CD4-positive, CD25-positive, alpha-beta regulatory T cell (primary cell): ENCODE measurements around the gene C6orf132. TPM values are rescaled to one million over a fixed set of nuclear protein-coding genes. Genes with fewer than 3 reads are reported as not detected.

ENCODE experiments used
- ATAC-seq, 2 donors: fragments of 150-1000 bp; cut with Tn5 transposase; one replicate each; pipeline ENCODE4 v1.10.0; 2021; ENCODE audit warnings: low read depth in 2 of 2, moderate number of reproducible peaks in 2 of 2, moderate library complexity in 1 of 2
- DNase-seq, 3 donors: peaks; one replicate each; pipeline versions ENCODE4 v3.0.0 to v3.0.0-alpha.2; 2012 to 2022; ENCODE audit warnings: mixed read lengths in 1 of 3
- H3K27ac ChIP-seq: one replicate; pipeline ENCODE4 v1.7.0; 2013; ENCODE audit warnings: mild to moderate bottlenecking, low read length; ENCODE audit not compliant: insufficient read depth, poor library complexity, severe bottlenecking
- H3K27me3 ChIP-seq: one replicate; pipeline ENCODE4 v1.7.0; 2013; ENCODE audit warnings: low read length; ENCODE audit not compliant: control insufficient read depth, insufficient read depth
- H3K36me3 ChIP-seq: one replicate; pipeline ENCODE4 v1.7.0; 2013; ENCODE audit warnings: mild to moderate bottlenecking, low read length, moderate library complexity; ENCODE audit not compliant: control insufficient read depth, insufficient read depth
- H3K4me1 ChIP-seq: 2 replicates; pipeline ENCODE4 v1.7.0; 2013; ENCODE audit warnings: mild to moderate bottlenecking, low read length; ENCODE audit not compliant: insufficient read depth, control insufficient read depth, poor library complexity, severe bottlenecking
- H3K4me3 ChIP-seq: one replicate; pipeline ENCODE4 v1.7.0; 2013; ENCODE audit warnings: low read depth, mild to moderate bottlenecking, low read length, moderate library complexity
- H3K9me3 ChIP-seq, 2 experiments: 1 replicate in 1 of 2; 2 replicates in 1 of 2; pipeline ENCODE4 v1.7.0; 2013; ENCODE audit warnings: low read length in 2 of 2, mild to moderate bottlenecking in 1 of 2, moderate library complexity in 1 of 2; ENCODE audit not compliant: control insufficient read depth in 2 of 2
- H3K27ac Mint-ChIP-seq, 3 donors: one replicate each; pipeline ENCODE4 v1.8.0; 2020 to 2022; ENCODE audit warnings: mild to moderate bottlenecking in 3 of 3, mixed read lengths in 3 of 3, moderate library complexity in 2 of 3
- H3K27me3 Mint-ChIP-seq: one replicate; pipeline ENCODE4 v1.8.0; 2022; ENCODE audit warnings: mild to moderate bottlenecking, mixed read lengths
- H3K36me3 Mint-ChIP-seq: one replicate; pipeline ENCODE4 v1.8.0; 2020; ENCODE audit warnings: mixed read lengths
- H3K4me1 Mint-ChIP-seq, 4 donors: one replicate each; pipeline ENCODE4 v1.8.0; 2020 to 2022; ENCODE audit warnings: mixed read lengths in 4 of 4, mild to moderate bottlenecking in 1 of 4
- H3K4me3 Mint-ChIP-seq, 4 donors: one replicate each; pipeline ENCODE4 v1.8.0; 2020 to 2022; ENCODE audit warnings: mild to moderate bottlenecking in 4 of 4, mixed read lengths in 4 of 4, moderate library complexity in 3 of 4
- H3K9me3 Mint-ChIP-seq, 7 donors: one replicate each; pipeline ENCODE4 v1.8.0; 2020 to 2022; ENCODE audit warnings: mixed read lengths in 7 of 7, mild to moderate bottlenecking in 3 of 7, moderate library complexity in 2 of 7
- polyA plus RNA-seq, 4 donors: library from polyadenylated mRNA; unstranded; fragments of 300-500 nt; fragmentation: Illumina TruSeq; gene quantifications; one replicate each; pipeline ENCODE4 v1.2.3, GENCODE V29; 2021
- total RNA-seq: library from RNA; stranded (reverse); gene quantifications from one replicate; pipeline ENCODE4 v1.2.3, GENCODE V29; 2022

C6orf132 gene
- not detected for total RNA-seq
- under 1 TPM in 1 of 4 donors, not detected in 3; 0.05 TPM for polyA plus RNA-seq

- H3K9me3 ChIP-seq = no peaks in the 10 kb centered on the region
- H3K36me3 ChIP-seq = no peaks in the 10 kb centered on the region
- peaks cover 48% of the 10 kb centered on the region for H3K27me3 Mint-ChIP-seq
- H3K4me3 ChIP-seq = no peak within 1 kb of the TSS
- no peaks in the 10 kb centered on the region for H3K9me3 Mint-ChIP-seq
- H3K27me3 ChIP-seq = peaks cover 8% of the 10 kb centered on the region
- peak within 1 kb of the TSS in 2 of 4 donors; percentile 51 to 61 for H3K4me3 Mint-ChIP-seq
- peaks cover 10% of the 10 kb centered on the region for H3K4me1 ChIP-seq
- ATAC-seq (peak in 1 of 2 donors; percentile 22), DNase-seq (no peak)
- H3K4me1 Mint-ChIP-seq = peaks cover 0 to 5% (median under 1%) of the 10 kb centered on the region in 4 donors
- H3K36me3 Mint-ChIP-seq = no peaks in the 10 kb centered on the region
- H3K27ac ChIP-seq = no peak within 1 kb of the TSS
- no peak within 1 kb of the TSS for H3K27ac Mint-ChIP-seq
Measured at GRCh38 chr6:42142118-42142835, at the start of gene C6orf132. Gene C6orf132, minus strand, starts transcription at chr6:42142620. Its CDS starts 176 bp downstream, at chr6:42142444.

- H3K4me3 Mint-ChIP-seq = no peak overlapping the region
- H3K4me1 Mint-ChIP-seq = no peaks in the 10 kb centered on the region
- no peaks in the 10 kb centered on the region for H3K27me3 ChIP-seq
- H3K36me3 ChIP-seq = no peaks in the 10 kb centered on the region
- no peaks in the 10 kb centered on the region for H3K9me3 ChIP-seq
- ATAC-seq (no peak), DNase-seq (no peak)
- peak overlapping the region in 1 of 3 donors; percentile 28 for H3K27ac Mint-ChIP-seq
- peaks cover 11% of the 10 kb centered on the region for H3K36me3 Mint-ChIP-seq
- no peak overlapping the region for H3K4me3 ChIP-seq
- H3K27ac ChIP-seq = no peak overlapping the region
- no peaks in the 10 kb centered on the region for H3K4me1 ChIP-seq
- no peaks in the 10 kb centered on the region for H3K27me3 Mint-ChIP-seq
- H3K9me3 Mint-ChIP-seq = no peaks in the 10 kb centered on the region
Measured at GRCh38 chr6:42190554-42191183, 48.2 kb upstream of the C6orf132 start.

GRCh38 chr6:42188406-42188805 is 46.0 kb upstream of the C6orf132 start:
- Mint-ChIP-seq H3K27me3 (no peaks in the 10 kb centered on the region), H3K4me1 (no peaks in the 10 kb centered on the region), H3K4me3 (no peak overlapping the region), H3K9me3 (no peaks in the 10 kb centered on the region), H3K27ac (peak overlapping the region in 1 of 3 donors; percentile 43), H3K36me3 (peaks cover 14% of the 10 kb centered on the region)
- no peak overlapping the region for H3K4me3 ChIP-seq
- no peaks in the 10 kb centered on the region for H3K9me3 ChIP-seq
- H3K27me3 ChIP-seq = no peaks in the 10 kb centered on the region
- H3K4me1 ChIP-seq = no peaks in the 10 kb centered on the region
- no peak overlapping the region for H3K27ac ChIP-seq
- H3K36me3 ChIP-seq = no peaks in the 10 kb centered on the region
- ATAC-seq (no peak), DNase-seq (no peak)

GRCh38 chr6:42185597-42185996 is 43.2 kb upstream of the C6orf132 start:
- ATAC-seq (no peak), DNase-seq (no peak)
- Histone ChIP-seq H3K9me3 (no peaks in the 10 kb centered on the region), H3K27me3 (no peaks in the 10 kb centered on the region), H3K4me1 (no peaks in the 10 kb centered on the region), H3K36me3 (no peaks in the 10 kb centered on the region), H3K27ac (no peak overlapping the region), H3K4me3 (no peak overlapping the region)
- H3K36me3 Mint-ChIP-seq = peaks cover 6% of the 10 kb centered on the region
- H3K4me1 Mint-ChIP-seq = no peaks in the 10 kb centered on the region
- peak overlapping the region in 2 of 3 donors; percentile 29 to 57 for H3K27ac Mint-ChIP-seq
- H3K9me3 Mint-ChIP-seq = no peaks in the 10 kb centered on the region
- no peaks in the 10 kb centered on the region for H3K27me3 Mint-ChIP-seq
- no peak overlapping the region for H3K4me3 Mint-ChIP-seq

- H3K9me3 ChIP-seq = no peaks in the 10 kb centered on the region
- no peak overlapping the region for H3K27ac ChIP-seq
- no peaks in the 10 kb centered on the region for H3K27me3 ChIP-seq
- ATAC-seq (no peak), DNase-seq (no peak)
- Mint-ChIP-seq H3K4me1 (no peaks in the 10 kb centered on the region), H3K4me3 (no peak overlapping the region), H3K27me3 (peaks cover 5% of the 10 kb centered on the region), H3K9me3 (no peaks in the 10 kb centered on the region), H3K36me3 (peaks cover 3% of the 10 kb centered on the region), H3K27ac (no peak overlapping the region)
- H3K4me1 ChIP-seq = no peaks in the 10 kb centered on the region
- H3K4me3 ChIP-seq = no peak overlapping the region
- H3K36me3 ChIP-seq = no peaks in the 10 kb centered on the region
Measured at GRCh38 chr6:42184475-42184874, 42.1 kb upstream of the C6orf132 start.

- Mint-ChIP-seq H3K4me3 (no peak overlapping the region), H3K27me3 (peaks cover 5% of the 10 kb centered on the region), H3K27ac (no peak overlapping the region), H3K9me3 (no peaks in the 10 kb centered on the region), H3K36me3 (peaks cover 3% of the 10 kb centered on the region), H3K4me1 (peaks cover 0 to 3% (median 0%) of the 10 kb centered on the region in 4 donors)
- H3K27ac ChIP-seq = no peak overlapping the region
- no peaks in the 10 kb centered on the region for H3K4me1 ChIP-seq
- no peak overlapping the region for H3K4me3 ChIP-seq
- H3K27me3 ChIP-seq = no peaks in the 10 kb centered on the region
- DNase-seq = no peak
- no peaks in the 10 kb centered on the region for H3K9me3 ChIP-seq
- no peak for ATAC-seq
- H3K36me3 ChIP-seq = no peaks in the 10 kb centered on the region
Measured at GRCh38 chr6:42182101-42182500, 39.7 kb upstream of the C6orf132 start.

GRCh38 chr6:42179945-42180313 is 37.5 kb upstream of the C6orf132 start:
- peaks cover 5% of the 10 kb centered on the region for H3K27me3 Mint-ChIP-seq
- H3K27me3 ChIP-seq = no peaks in the 10 kb centered on the region
- H3K9me3 Mint-ChIP-seq = no peaks in the 10 kb centered on the region
- H3K27ac Mint-ChIP-seq = no peak overlapping the region
- no peaks in the 10 kb centered on the region for H3K4me1 ChIP-seq
- no peak overlapping the region for H3K27ac ChIP-seq
- H3K9me3 ChIP-seq = no peaks in the 10 kb centered on the region
- H3K36me3 ChIP-seq = no peaks in the 10 kb centered on the region
- H3K4me1 Mint-ChIP-seq = peaks cover 0 to 3% (median 0%) of the 10 kb centered on the region in 4 donors
- H3K4me3 Mint-ChIP-seq = no peak overlapping the region
- DNase-seq (no peak), ATAC-seq (no peak)
- H3K36me3 Mint-ChIP-seq = no peaks in the 10 kb centered on the region
- no peak overlapping the region for H3K4me3 ChIP-seq
